Small intestine (tissue), 7 donors: Measurements from ENCODE around the gene XPO6. TPM values are rescaled to one million over a fixed set of nuclear protein-coding genes. Genes with fewer than 3 reads are reported as not detected.
A peak's percentile ranks its signal among the peaks of the same experiment; 100 is the strongest.

ENCODE experiments used
- DNase-seq, 2 donors: peaks; one replicate each; pipeline versions ENCODE4 v3.0.0 to v3.0.0-alpha.2; 2013
- FAIRE-seq: peaks from 2 replicates; lab custom pipeline; 2012; peaks lifted over from hg19 to GRCh38; lab: Jason Lieb, UNC
- H3K27ac ChIP-seq, 3 donors: one replicate each; pipeline ENCODE4 v1.5.1; 2013; ENCODE audit warnings: low read length in 2 of 3, mild to moderate bottlenecking in 2 of 3, control low read depth in 1 of 3, inconsistent platforms in 1 of 3, low read depth in 1 of 3, moderate library complexity in 1 of 3
- H3K27me3 ChIP-seq, 3 donors: one replicate each; pipeline ENCODE4 v1.6.1; 2013; ENCODE audit warnings: low read length in 3 of 3, inconsistent platforms in 1 of 3; ENCODE audit not compliant: control insufficient read depth in 3 of 3, insufficient read depth in 3 of 3
- H3K36me3 ChIP-seq, 3 donors: one replicate each; pipeline ENCODE4 v1.6.1; 2013; ENCODE audit warnings: low read length in 3 of 3, inconsistent platforms in 1 of 3, low read depth in 1 of 3, mild to moderate bottlenecking in 1 of 3, moderate library complexity in 1 of 3; ENCODE audit not compliant: control insufficient read depth in 3 of 3, insufficient read depth in 2 of 3
- H3K4me1 ChIP-seq, 3 donors: one replicate each; pipeline ENCODE4 v1.6.1; 2013; ENCODE audit warnings: low read length in 2 of 3, inconsistent platforms in 1 of 3, low read depth in 1 of 3, mild to moderate bottlenecking in 1 of 3, moderate library complexity in 1 of 3; ENCODE audit not compliant: control insufficient read depth in 3 of 3, insufficient read depth in 2 of 3
- H3K4me3 ChIP-seq, 3 donors: one replicate each; pipeline ENCODE4 v1.5.1; 2013; ENCODE audit warnings: low read length in 3 of 3, control low read depth in 1 of 3, inconsistent platforms in 1 of 3, low read depth in 1 of 3, mild to moderate bottlenecking in 1 of 3, moderate library complexity in 1 of 3
- H3K9me3 ChIP-seq, 2 donors: one replicate each; pipeline ENCODE4 v1.6.1; 2013; ENCODE audit warnings: low read depth in 1 of 2, low read length in 1 of 2; ENCODE audit not compliant: control insufficient read depth in 2 of 2, insufficient read depth in 1 of 2
- WGBS, 3 donors: extraction: QIAGEN DNeasy Blood & Tissue Kit; methylation state at CpG; one replicate each; pipeline ENCODE4 v1.1.7; 2013; 5-methylcytosine and 5-hydroxymethylcytosine counted together
- polyA plus RNA-seq, 4 donors: library from polyadenylated mRNA; stranded (reverse) in 3 of 4; unstranded in 1 of 4; fragments of 200-250 nt in 3 of 4; fragments of 120-200 nt in 1 of 4; gene quantifications; one replicate each; pipeline versions ENCODE4 v1.2.1 to v1.2.3, GENCODE V29; 2013
- donor health status: healthy with polysubstance abuse.
- donor health status: control.
- donor health status: control.
- donor health status: Bipolar disorder and iron deficiency.
- donor health status: healthy.

Gene XPO6
- polyA plus RNA-seq, 4 donors, result 51.1 to 78.1 (median 56.7) TPM

GRCh38 chr16:28186752-28187151, 25.0 kb downstream of the XPO6 start:
- no peak for FAIRE-seq
- Histone ChIP-seq H3K9me3 (no peaks in the 10 kb centered on the region), H3K4me3 (no peak overlapping the region), H3K27me3 (no peaks in the 10 kb centered on the region), H3K36me3 (peaks cover 0 to 7% (median 6%) of the 10 kb centered on the region in 3 donors), H3K27ac (peak overlapping the region in 1 of 3 donors; percentile 55), H3K4me1 (peaks cover 4 to 21% (median 5%) of the 10 kb centered on the region in 3 donors)
- WGBS, 3 donors, result 82 to 87% (median 85%) methylated on average over 4 of the region's 4 CpGs
- DNase-seq, result no peak

- Histone ChIP-seq H3K9me3 (no peaks in the 10 kb centered on the region), H3K36me3 (peaks cover 0 to 7% (median 2%) of the 10 kb centered on the region in 3 donors), H3K4me3 (no peak overlapping the region), H3K27ac (no peak overlapping the region), H3K4me1 (peaks cover 5 to 26% (median 10%) of the 10 kb centered on the region in 3 donors), H3K27me3 (no peaks in the 10 kb centered on the region)
- FAIRE-seq (no peak), DNase-seq (no peak)
- 91 to 100% (median 94%) methylated on average over 1 of the region's 1 CpG for WGBS, 3 donors
These were observed 26.1 kb downstream of the XPO6 start for GRCh38 chr16:28185696-28186095.

GRCh38 chr16:28184625-28185024, 27.1 kb downstream of the XPO6 start:
- WGBS, 3 donors, result 69 to 97% (median 93%) methylated on average over 2 of the region's 2 CpGs
- Histone ChIP-seq H3K27me3 (no peaks in the 10 kb centered on the region), H3K4me1 (peaks cover 5 to 26% (median 10%) of the 10 kb centered on the region in 3 donors), H3K36me3 (peaks cover 0 to 7% (median 2%) of the 10 kb centered on the region in 3 donors), H3K9me3 (no peaks in the 10 kb centered on the region), H3K4me3 (no peak overlapping the region), H3K27ac (no peak overlapping the region)
- DNase-seq (no peak), FAIRE-seq (no peak)

- peaks cover 0 to 2% (median 0%) of the 10 kb centered on the region in 3 donors for H3K36me3 ChIP-seq
- H3K27me3 ChIP-seq, result no peaks in the 10 kb centered on the region
- 45 to 72% (median 71%) methylated on average over 4 of the region's 4 CpGs for WGBS, 3 donors
- H3K4me3 ChIP-seq, result no peak overlapping the region
- DNase-seq (peak in 1 of 2 donors; percentile 9), FAIRE-seq (no peak)
- H3K27ac ChIP-seq, result no peak overlapping the region
- no peaks in the 10 kb centered on the region for H3K9me3 ChIP-seq
- H3K4me1 ChIP-seq, result peaks cover 5 to 24% (median 10%) of the 10 kb centered on the region in 3 donors
These were observed 27.8 kb downstream of the XPO6 start for GRCh38 chr16:28183930-28184329.

- DNase-seq (peak in 1 of 2 donors; percentile 13), FAIRE-seq (no peak)
- 39 to 73% (median 50%) methylated on average over 3 of the region's 3 CpGs for WGBS, 3 donors
- H3K27ac ChIP-seq, result no peak overlapping the region
- no peaks in the 10 kb centered on the region for H3K9me3 ChIP-seq
- H3K27me3 ChIP-seq, result no peaks in the 10 kb centered on the region
- H3K36me3 ChIP-seq, result peaks cover 0 to 2% (median 0%) of the 10 kb centered on the region in 3 donors
- H3K4me3 ChIP-seq, result no peak overlapping the region
- peaks cover 5 to 24% (median 10%) of the 10 kb centered on the region in 3 donors for H3K4me1 ChIP-seq
These were observed 28.3 kb downstream of the XPO6 start for GRCh38 chr16:28183484-28183883.

GRCh38 chr16:28182801-28183200, 29.0 kb downstream of the XPO6 start:
- no peak for FAIRE-seq
- 82 to 93% (median 91%) methylated on average over 3 of the region's 3 CpGs for whole genome bisulfite sequencing, 3 donors

GRCh38 chr16:28182183-28182582, 29.6 kb downstream of the XPO6 start:
- WGBS, 3 donors, result 74 to 90% (median 80%) methylated on average over 7 of the region's 7 CpGs
- Histone ChIP-seq H3K36me3 (peaks cover 0 to 7% (median 0%) of the 10 kb centered on the region in 3 donors), H3K27me3 (no peaks in the 10 kb centered on the region), H3K27ac (no peak overlapping the region), H3K9me3 (no peaks in the 10 kb centered on the region), H3K4me3 (no peak overlapping the region), H3K4me1 (peaks cover 5 to 18% (median 10%) of the 10 kb centered on the region in 3 donors)
- DNase-seq, result no peak
- no peak for FAIRE-seq

More at GRCh38 chr16:28182801-28183200, 29.0 kb downstream of the XPO6 start:
- DNase-seq, result no peak
- Histone ChIP-seq H3K9me3 (no peaks in the 10 kb centered on the region), H3K27ac (no peak overlapping the region), H3K27me3 (no peaks in the 10 kb centered on the region), H3K36me3 (peaks cover 0 to 7% (median 0%) of the 10 kb centered on the region in 3 donors), H3K4me1 (peaks cover 5 to 24% (median 10%) of the 10 kb centered on the region in 3 donors), H3K4me3 (no peak overlapping the region)

- H3K4me3 ChIP-seq, result no peak overlapping the region
- peak; percentile 33 to 87 for DNase-seq
- peak overlapping the region in 1 of 3 donors; percentile 60 for H3K27ac ChIP-seq
- peaks cover 5 to 16% (median 10%) of the 10 kb centered on the region in 3 donors for H3K4me1 ChIP-seq
- FAIRE-seq, result no peak
- no peaks in the 10 kb centered on the region for H3K9me3 ChIP-seq
- H3K36me3 ChIP-seq, result peaks cover 0 to 8% (median 2%) of the 10 kb centered on the region in 3 donors
- WGBS, 3 donors, result 10 to 30% (median 28%) methylated on average over 2 of the region's 2 CpGs
- no peaks in the 10 kb centered on the region for H3K27me3 ChIP-seq
These were observed 30.2 kb downstream of the XPO6 start for GRCh38 chr16:28181515-28181914.
